ENCODE measurements around the gene ACBD4.

ACBD4 gene

GRCh38 chr17:45101883-45102811 is 33.3 kb upstream of the ACBD4 start:
- H3K4me2 ChIP-seq (ENCODE audit: insufficient read depth, low read length, poor library complexity, severe bottlenecking): no peak overlapping the region
- no peak overlapping the region for H3K4me3 ChIP-seq (ENCODE audit: low read length in 2 of 2)
- peaks cover 2% of the 10 kb centered on the region for H3K79me1 ChIP-seq (ENCODE audit: low read depth, low read length)
- no CpG with 5 or more reads among the region's 12 CpGs for WGBS, 2 donors (ENCODE audit: extremely low coverage in 2 of 2, insufficient read length in 2 of 2, insufficient replicate concordance in 1 of 2)
- no peak overlapping the region for H3K27ac ChIP-seq (replicated peaks; ENCODE audit: low read length)
- no peak overlapping the region for H2BK120ac ChIP-seq (ENCODE audit: low read depth, low read length)
- no peak overlapping the region for H3K4ac ChIP-seq (ENCODE audit: low read length)
- H3K27me3 ChIP-seq (ENCODE audit: control insufficient read depth in 3 of 3, insufficient read depth in 3 of 3, low read depth in 1 of 3, low read length in 3 of 3): no peaks in the 10 kb centered on the region
- no peak overlapping the region for H3K23ac ChIP-seq (ENCODE audit: low read depth, low read length, poor library complexity)
- no peak overlapping the region for H3K9ac ChIP-seq (ENCODE audit: low read depth, low read length, poor library complexity)
- no peak overlapping the region for H2BK15ac ChIP-seq (ENCODE audit: low read length)
- H3K14ac ChIP-seq (ENCODE audit: low read length): no peak overlapping the region
- H2BK12ac ChIP-seq (ENCODE audit: low read length): no peak overlapping the region
- no peaks in the 10 kb centered on the region for H3K9me3 ChIP-seq (replicated peaks in 1 of 2; ENCODE audit: control insufficient read depth in 2 of 2, insufficient read depth in 1 of 2, low read depth in 1 of 2, low read length in 2 of 2)
- H4K8ac ChIP-seq (ENCODE audit: low read depth, low read length): no peak overlapping the region
- H4K91ac ChIP-seq (ENCODE audit: low read depth, low read length, poor library complexity): no peak overlapping the region
- no peak overlapping the region for H2AK5ac ChIP-seq (ENCODE audit: low read depth, low read length)
- H3K4me1 ChIP-seq (ENCODE audit: control insufficient read depth in 2 of 2, insufficient read depth in 1 of 2, low read depth in 1 of 2, low read length in 2 of 2): peaks cover 0 to 7% of the 10 kb centered on the region in 2 donors
- peaks cover 71 to 93% of the 10 kb centered on the region in 2 donors for H3K36me3 ChIP-seq (replicated peaks in 1 of 2; ENCODE audit: control insufficient read depth in 2 of 2, insufficient read depth in 2 of 2, low read length in 2 of 2)
- no peak for DNase-seq (ENCODE audit: low spot score)
- H3K18ac ChIP-seq (ENCODE audit: low read length): no peak overlapping the region
- no peak overlapping the region for H2BK5ac ChIP-seq (ENCODE audit: low read length)
- no peak overlapping the region for H2AFZ ChIP-seq (ENCODE audit: low read length)

DNA sequence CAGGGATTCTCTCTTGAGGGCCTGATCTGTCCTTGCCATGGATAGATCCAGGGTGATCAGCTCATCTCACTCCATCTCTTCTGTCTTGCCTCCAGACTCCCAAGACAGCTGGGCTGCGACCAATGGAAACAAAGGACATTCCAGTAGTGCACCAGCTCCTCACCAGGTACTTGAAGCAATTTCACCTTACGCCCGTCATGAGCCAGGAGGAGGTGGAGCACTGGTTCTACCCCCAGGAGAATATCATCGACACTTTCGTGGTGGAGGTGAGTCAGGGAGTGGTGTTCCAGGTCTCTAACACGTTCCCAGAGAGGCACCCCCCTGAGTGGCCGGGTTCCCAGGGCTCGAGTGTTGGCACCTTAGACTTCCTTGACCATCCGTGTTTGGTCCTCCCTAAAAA is 32.6 kb upstream of the ACBD4 start:
- H3K4me2 ChIP-seq (ENCODE audit: insufficient read depth, low read length, poor library complexity, severe bottlenecking): no peak overlapping the region
- no peak overlapping the region for H2BK5ac ChIP-seq (ENCODE audit: low read length)
- no peak overlapping the region for H4K91ac ChIP-seq (ENCODE audit: low read depth, low read length, poor library complexity)
- no peak overlapping the region for H3K9ac ChIP-seq (ENCODE audit: low read depth, low read length, poor library complexity)
- H3K4ac ChIP-seq (ENCODE audit: low read length): no peak overlapping the region
- no CpG with 5 or more reads among the region's 9 CpGs for WGBS, 2 donors (ENCODE audit: extremely low coverage in 2 of 2, insufficient read length in 2 of 2, insufficient replicate concordance in 1 of 2)
- peaks cover 0 to 11% of the 10 kb centered on the region in 2 donors for H3K4me1 ChIP-seq (ENCODE audit: control insufficient read depth in 2 of 2, insufficient read depth in 1 of 2, low read depth in 1 of 2, low read length in 2 of 2)
- H3K79me1 ChIP-seq (ENCODE audit: low read depth, low read length): peaks cover 2% of the 10 kb centered on the region
- no peak for DNase-seq (ENCODE audit: low spot score)
- H2BK12ac ChIP-seq (ENCODE audit: low read length): no peak overlapping the region
- H2AFZ ChIP-seq (ENCODE audit: low read length): no peak overlapping the region
- H3K27me3 ChIP-seq (ENCODE audit: control insufficient read depth in 3 of 3, insufficient read depth in 3 of 3, low read depth in 1 of 3, low read length in 3 of 3): no peaks in the 10 kb centered on the region
- H2BK120ac ChIP-seq (ENCODE audit: low read depth, low read length): no peak overlapping the region
- no peak overlapping the region for H3K4me3 ChIP-seq (ENCODE audit: low read length in 2 of 2)
- no peak overlapping the region for H3K23ac ChIP-seq (ENCODE audit: low read depth, low read length, poor library complexity)
- no peak overlapping the region for H2AK5ac ChIP-seq (ENCODE audit: low read depth, low read length)
- H3K9me3 ChIP-seq (replicated peaks in 1 of 2; ENCODE audit: control insufficient read depth in 2 of 2, insufficient read depth in 1 of 2, low read depth in 1 of 2, low read length in 2 of 2): no peaks in the 10 kb centered on the region
- H3K36me3 ChIP-seq (replicated peaks in 1 of 2; ENCODE audit: control insufficient read depth in 2 of 2, insufficient read depth in 2 of 2, low read length in 2 of 2): peaks cover 68 to 93% of the 10 kb centered on the region in 2 donors
- H3K18ac ChIP-seq (ENCODE audit: low read length): no peak overlapping the region
- no peak overlapping the region for H3K27ac ChIP-seq (replicated peaks; ENCODE audit: low read length)
- H3K14ac ChIP-seq (ENCODE audit: low read length): no peak overlapping the region
- H2BK15ac ChIP-seq (ENCODE audit: low read length): no peak overlapping the region
- H4K8ac ChIP-seq (ENCODE audit: low read depth, low read length): no peak overlapping the region

DNA sequence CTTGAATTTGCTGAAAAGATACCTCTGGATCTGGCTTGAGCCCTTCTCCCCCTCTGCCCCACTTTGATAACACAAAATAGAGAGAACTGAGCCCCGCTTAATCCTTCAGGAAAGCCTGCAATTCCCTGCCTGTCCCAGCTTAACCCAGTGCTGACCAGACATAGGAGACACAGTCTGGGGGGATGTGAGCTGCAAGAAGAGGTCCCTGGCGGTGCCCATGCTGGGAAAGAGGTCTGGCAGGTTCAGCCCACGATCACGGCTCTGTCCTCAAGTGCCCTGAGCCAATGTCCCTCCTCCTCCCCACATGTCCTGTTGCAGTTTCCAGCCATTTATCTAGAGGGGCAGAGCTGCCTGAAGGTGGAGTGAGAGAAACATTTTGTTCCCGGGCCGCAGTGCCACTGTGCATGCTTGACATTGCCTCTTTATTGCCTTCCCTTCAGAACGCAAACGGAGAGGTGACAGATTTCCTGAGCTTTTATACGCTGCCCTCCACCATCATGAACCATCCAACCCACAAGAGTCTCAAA is 32.2 kb upstream of the ACBD4 start:
- Histone ChIP-seq H3K18ac (ENCODE audit: low read length) (no peak overlapping the region), H3K27me3 (ENCODE audit: control insufficient read depth in 3 of 3, insufficient read depth in 3 of 3, low read depth in 1 of 3, low read length in 3 of 3) (no peaks in the 10 kb centered on the region), H2AFZ (ENCODE audit: low read length) (no peak overlapping the region), H3K14ac (ENCODE audit: low read length) (no peak overlapping the region), H3K23ac (ENCODE audit: low read depth, low read length, poor library complexity) (peak overlapping the region; percentile 9), H2BK12ac (ENCODE audit: low read length) (no peak overlapping the region), H3K27ac (replicated peaks; ENCODE audit: low read length) (no peak overlapping the region), H3K4me3 (ENCODE audit: low read length in 2 of 2) (no peak overlapping the region), H3K4me1 (ENCODE audit: control insufficient read depth in 2 of 2, insufficient read depth in 1 of 2, low read depth in 1 of 2, low read length in 2 of 2) (peaks cover 0 to 12% of the 10 kb centered on the region in 2 donors), H2BK120ac (ENCODE audit: low read depth, low read length) (no peak overlapping the region), H3K9me3 (replicated peaks in 1 of 2; ENCODE audit: control insufficient read depth in 2 of 2, insufficient read depth in 1 of 2, low read depth in 1 of 2, low read length in 2 of 2) (no peaks in the 10 kb centered on the region), H2BK15ac (ENCODE audit: low read length) (no peak overlapping the region), H3K36me3 (replicated peaks in 1 of 2; ENCODE audit: control insufficient read depth in 2 of 2, insufficient read depth in 2 of 2, low read length in 2 of 2) (peaks cover 68 to 93% of the 10 kb centered on the region in 2 donors), H2AK5ac (ENCODE audit: low read depth, low read length) (no peak overlapping the region), H3K4ac (ENCODE audit: low read length) (no peak overlapping the region), H3K79me1 (ENCODE audit: low read depth, low read length) (peaks cover 2% of the 10 kb centered on the region), H4K8ac (ENCODE audit: low read depth, low read length) (no peak overlapping the region), H2BK5ac (ENCODE audit: low read length) (no peak overlapping the region), H3K4me2 (ENCODE audit: insufficient read depth, low read length, poor library complexity, severe bottlenecking) (no peak overlapping the region), H3K9ac (ENCODE audit: low read depth, low read length, poor library complexity) (no peak overlapping the region), H4K91ac (ENCODE audit: low read depth, low read length, poor library complexity) (no peak overlapping the region)
- no CpG with 5 or more reads among the region's 9 CpGs for whole genome bisulfite sequencing, 2 donors (ENCODE audit: extremely low coverage in 2 of 2, insufficient read length in 2 of 2, insufficient replicate concordance in 1 of 2)
- DNase-seq (ENCODE audit: low spot score): no peak

DNA sequence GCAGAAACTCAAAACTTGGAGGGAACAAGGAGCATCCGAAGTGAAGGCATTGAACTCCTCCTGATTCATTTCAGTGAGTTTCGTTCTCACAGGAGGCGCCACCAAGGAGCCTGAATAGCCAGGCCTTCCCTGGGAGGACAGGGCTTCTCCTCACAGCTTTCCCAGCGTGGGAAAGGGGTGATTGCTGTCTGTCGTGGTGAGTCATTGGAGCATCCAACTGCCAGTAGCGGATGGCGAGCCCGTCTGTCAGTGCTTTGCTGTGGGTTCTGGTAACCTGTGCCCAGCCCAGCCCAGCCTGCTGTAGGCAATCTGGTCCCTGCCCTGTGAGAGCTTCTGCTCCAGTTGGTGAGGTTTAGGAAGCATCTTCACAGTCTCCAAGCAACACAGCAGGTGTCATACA is 31.5 kb upstream of the ACBD4 start:
- H3K14ac ChIP-seq (ENCODE audit: low read length): no peak overlapping the region
- DNase-seq (ENCODE audit: low spot score): no peak
- no peak overlapping the region for H3K9ac ChIP-seq (ENCODE audit: low read depth, low read length, poor library complexity)
- no peaks in the 10 kb centered on the region for H3K9me3 ChIP-seq (replicated peaks in 1 of 2; ENCODE audit: control insufficient read depth in 2 of 2, insufficient read depth in 1 of 2, low read depth in 1 of 2, low read length in 2 of 2)
- peaks cover 4% of the 10 kb centered on the region for H3K79me1 ChIP-seq (ENCODE audit: low read depth, low read length)
- H2BK120ac ChIP-seq (ENCODE audit: low read depth, low read length): no peak overlapping the region
- whole genome bisulfite sequencing, 2 donors (ENCODE audit: extremely low coverage in 2 of 2, insufficient read length in 2 of 2, insufficient replicate concordance in 1 of 2): no CpG with 5 or more reads among the region's 8 CpGs
- H2BK12ac ChIP-seq (ENCODE audit: low read length): no peak overlapping the region
- H3K18ac ChIP-seq (ENCODE audit: low read length): no peak overlapping the region
- no peaks in the 10 kb centered on the region for H3K27me3 ChIP-seq (ENCODE audit: control insufficient read depth in 3 of 3, insufficient read depth in 3 of 3, low read depth in 1 of 3, low read length in 3 of 3)
- H2BK5ac ChIP-seq (ENCODE audit: low read length): no peak overlapping the region
- no peak overlapping the region for H3K23ac ChIP-seq (ENCODE audit: low read depth, low read length, poor library complexity)
- peaks cover 0 to 14% of the 10 kb centered on the region in 2 donors for H3K4me1 ChIP-seq (ENCODE audit: control insufficient read depth in 2 of 2, insufficient read depth in 1 of 2, low read depth in 1 of 2, low read length in 2 of 2)
- H3K4me2 ChIP-seq (ENCODE audit: insufficient read depth, low read length, poor library complexity, severe bottlenecking): no peak overlapping the region
- H2AK5ac ChIP-seq (ENCODE audit: low read depth, low read length): no peak overlapping the region
- peaks cover 69 to 93% of the 10 kb centered on the region in 2 donors for H3K36me3 ChIP-seq (replicated peaks in 1 of 2; ENCODE audit: control insufficient read depth in 2 of 2, insufficient read depth in 2 of 2, low read length in 2 of 2)
- no peak overlapping the region for H3K27ac ChIP-seq (replicated peaks; ENCODE audit: low read length)
- no peak overlapping the region for H4K91ac ChIP-seq (ENCODE audit: low read depth, low read length, poor library complexity)
- H2AFZ ChIP-seq (ENCODE audit: low read length): no peak overlapping the region
- no peak overlapping the region for H3K4me3 ChIP-seq (ENCODE audit: low read length in 2 of 2)
- H2BK15ac ChIP-seq (ENCODE audit: low read length): no peak overlapping the region
- no peak overlapping the region for H4K8ac ChIP-seq (ENCODE audit: low read depth, low read length)
- no peak overlapping the region for H3K4ac ChIP-seq (ENCODE audit: low read length)
